Type B pancreatic cell (in vitro differentiated cells): ENCODE data around the gene FHOD3. TPM values are rescaled to one million over a fixed set of nuclear protein-coding genes. Genes with fewer than 3 reads are reported as not detected.

Source experiments
- DNase-seq: peaks from one replicate; pipeline ENCODE4 v3.0.0; 2021; ENCODE audit warnings: mixed read lengths; ENCODE audit not compliant: unreplicated experiment; ENCODE audit errors: extremely low spot score
- H3K27ac Mint-ChIP-seq: 2 replicates; pipeline ENCODE4 v1.8.0; 2021; ENCODE audit warnings: mild to moderate bottlenecking, mixed read lengths
- H3K27me3 Mint-ChIP-seq: 2 replicates; pipeline ENCODE4 v1.8.0; 2021; ENCODE audit warnings: mixed read lengths
- H3K36me3 Mint-ChIP-seq: 2 replicates; pipeline ENCODE4 v1.8.0; 2021; ENCODE audit warnings: mixed read lengths
- H3K4me1 Mint-ChIP-seq: one replicate; pipeline ENCODE4 v1.8.0; 2021; ENCODE audit warnings: mixed read lengths; ENCODE audit not compliant: unreplicated experiment
- H3K4me3 Mint-ChIP-seq: 2 replicates; pipeline ENCODE4 v1.8.0; 2021; ENCODE audit warnings: mild to moderate bottlenecking, mixed read lengths
- H3K9me3 Mint-ChIP-seq: 2 replicates; pipeline ENCODE4 v1.8.0; 2021; ENCODE audit warnings: mixed read lengths
- CTCF ChIP-seq: fragments of 200-600 bp; sonication (generic); conservative IDR thresholded peaks from 2 replicates; pipeline ENCODE4 v1.5.0; 2021; ENCODE audit warnings: antibody characterized with exemption, mild to moderate bottlenecking
- total RNA-seq: library from RNA; stranded (reverse); gene quantifications from 2 replicates; pipeline ENCODE4 v1.2.1, GENCODE V29; 2021; ENCODE audit warnings: low replicate concordance

FHOD3 gene
- total RNA-seq, 1 donor from 2014 or later, result 5.3 TPM

GRCh38 chr18:36828630-36829361 is 531.3 kb downstream of the FHOD3 start, which contains the start of the genes KIAA1328 and TPGS2:
Gene KIAA1328 (plus strand): TSS chr18:36829127. CDS start chr18:36829139, 12 bp downstream.
Gene TPGS2 (minus strand): TSS chr18:36829002. CDS start chr18:36828767, 235 bp downstream.
- Mint-ChIP-seq H3K9me3 (no peaks in the 10 kb centered on the region), H3K4me1 (peaks cover 26% of the 10 kb centered on the region), H3K4me3 (peak within 1 kb of the TSS; percentile 98), H3K27me3 (no peaks in the 10 kb centered on the region), H3K36me3 (peaks cover 27% of the 10 kb centered on the region), H3K27ac (peak within 1 kb of the TSS; percentile 98)
- DNase-seq, result peak; percentile 91
- TF ChIP-seq CTCF, result peak; percentile 72

Other genes with a start within 250 kb of the FHOD3 start
- gene RPRD1A, start 230.2 kb upstream of the FHOD3 start, total RNA-seq, result 41.0 and 52.4 TPM in 2 replicates
- 29.7 and 48.7 TPM in 2 replicates for gene SLC39A6, start 168.4 kb upstream of the FHOD3 start, total RNA-seq
- 79.2 and 94.6 TPM in 2 replicates for gene ELP2, start 167.8 kb upstream of the FHOD3 start, total RNA-seq
- 2.4 and 3.2 TPM in 2 replicates for gene MOCOS, start 110.2 kb upstream of the FHOD3 start, total RNA-seq